ENCODE results near the gene ZNF593OS. TPM values are rescaled to one million over a fixed set of nuclear protein-coding genes. Genes with fewer than 3 reads are reported as not detected.

Gene ZNF593OS
- polyA plus RNA-seq, 3 donors = 0.50 to 0.59 TPM; not detected in 1

- H3K27me3 ChIP-seq (ENCODE audit: control insufficient read depth in 2 of 2, insufficient read depth in 2 of 2, low read length in 2 of 2) = no peaks in the 10 kb centered on the region
- 96% methylated on average over 3 of the region's 9 CpGs for WGBS (ENCODE audit: insufficient coverage)
These were observed 32.1 kb upstream of the ZNF593OS start for GRCh38 chr1:26203642-26204318.

DNA sequence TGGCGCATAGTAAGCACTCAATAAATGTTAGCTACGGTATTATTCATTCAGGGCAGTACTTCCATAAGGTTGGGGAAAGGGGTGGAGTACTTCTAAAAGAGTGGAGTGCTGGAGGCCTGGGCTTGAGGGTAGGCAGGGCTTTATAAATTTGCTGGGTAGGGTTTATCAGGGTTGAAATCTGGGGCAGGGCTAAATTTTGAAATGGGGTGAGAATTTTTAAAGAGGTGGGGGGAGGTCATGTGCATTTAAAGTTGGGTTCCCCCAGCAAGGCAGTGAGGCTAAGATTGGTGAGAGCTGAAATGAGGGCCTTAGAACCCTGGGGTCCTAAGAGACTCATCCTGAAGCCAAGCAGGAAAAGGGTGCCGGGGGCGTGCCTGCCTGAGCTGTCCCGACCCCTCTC is 28.8 kb upstream of the ZNF593OS start:
- Histone ChIP-seq H3K9ac (ENCODE audit: insufficient read depth, low read length, poor library complexity, severe bottlenecking) (no peak overlapping the region), H3K36me3 (replicated peaks in 1 of 2; ENCODE audit: control insufficient read depth in 1 of 2, insufficient read depth in 2 of 2, low read length in 2 of 2) (no peaks in the 10 kb centered on the region), H3K27me3 (ENCODE audit: control insufficient read depth in 2 of 2, insufficient read depth in 2 of 2, low read length in 2 of 2) (no peaks in the 10 kb centered on the region), H3K4me3 (replicated peaks in 1 of 3; ENCODE audit: low read depth in 2 of 3, low read length in 3 of 3) (no peak overlapping the region), H3K79me2 (ENCODE audit: insufficient read depth, low read length) (no peaks in the 10 kb centered on the region), H3K4me1 (ENCODE audit: control insufficient read depth in 1 of 2, insufficient read depth in 2 of 2, low read length in 2 of 2) (no peaks in the 10 kb centered on the region), H2AFZ (ENCODE audit: insufficient read depth, low read depth, low read length, poor library complexity, severe bottlenecking) (no peak overlapping the region), H3K4me2 (replicated peaks; ENCODE audit: extremely low read depth, low read length, poor library complexity, severe bottlenecking) (no peak overlapping the region), H3K9me3 (replicated peaks in 1 of 2; ENCODE audit: control insufficient read depth in 1 of 2, insufficient read depth in 1 of 2, low read length in 2 of 2) (no peaks in the 10 kb centered on the region), H4K20me1 (ENCODE audit: insufficient read depth, low read length) (no peaks in the 10 kb centered on the region), H3K27ac (ENCODE audit: low read depth in 1 of 2, low read length in 2 of 2) (no peak overlapping the region)
- Mint-ChIP-seq H3K27ac (no peak overlapping the region), H3K36me3 (no peaks in the 10 kb centered on the region), H3K9me3 (no peaks in the 10 kb centered on the region), H3K27me3 (ENCODE audit: low read depth in 3 of 3) (peaks cover 10 to 21% (median 15%) of the 10 kb centered on the region in 3 donors), H3K4me3 (no peak overlapping the region), H3K4me1 (peaks cover 13% of the 10 kb centered on the region)
- no peak for DNase-seq
- 96% methylated on average over 3 of the region's 5 CpGs for WGBS (ENCODE audit: insufficient coverage)
- TF ChIP-seq, protein P1, sequence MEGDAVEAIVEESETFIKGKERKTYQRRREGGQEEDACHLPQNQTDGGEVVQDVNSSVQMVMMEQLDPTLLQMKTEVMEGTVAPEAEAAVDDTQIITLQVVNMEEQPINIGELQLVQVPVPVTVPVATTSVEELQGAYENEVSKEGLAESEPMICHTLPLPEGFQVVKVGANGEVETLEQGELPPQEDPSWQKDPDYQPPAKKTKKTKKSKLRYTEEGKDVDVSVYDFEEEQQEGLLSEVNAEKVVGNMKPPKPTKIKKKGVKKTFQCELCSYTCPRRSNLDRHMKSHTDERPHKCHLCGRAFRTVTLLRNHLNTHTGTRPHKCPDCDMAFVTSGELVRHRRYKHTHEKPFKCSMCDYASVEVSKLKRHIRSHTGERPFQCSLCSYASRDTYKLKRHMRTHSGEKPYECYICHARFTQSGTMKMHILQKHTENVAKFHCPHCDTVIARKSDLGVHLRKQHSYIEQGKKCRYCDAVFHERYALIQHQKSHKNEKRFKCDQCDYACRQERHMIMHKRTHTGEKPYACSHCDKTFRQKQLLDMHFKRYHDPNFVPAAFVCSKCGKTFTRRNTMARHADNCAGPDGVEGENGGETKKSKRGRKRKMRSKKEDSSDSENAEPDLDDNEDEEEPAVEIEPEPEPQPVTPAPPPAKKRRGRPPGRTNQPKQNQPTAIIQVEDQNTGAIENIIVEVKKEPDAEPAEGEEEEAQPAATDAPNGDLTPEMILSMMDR (IDR thresholded peaks at IDR 0.05) = no peak
- intact Hi-C loops (cut with micrococcal nuclease) = no loop called here

More at GRCh38 chr1:26203642-26204318, 32.1 kb upstream of the ZNF593OS start:
- H4K20me1 ChIP-seq (ENCODE audit: insufficient read depth, low read length) = no peaks in the 10 kb centered on the region
- no peaks in the 10 kb centered on the region for H3K4me1 ChIP-seq (ENCODE audit: control insufficient read depth in 1 of 2, insufficient read depth in 2 of 2, low read length in 2 of 2)
- H3K4me2 ChIP-seq (replicated peaks; ENCODE audit: extremely low read depth, low read length, poor library complexity, severe bottlenecking) = no peak overlapping the region
- Mint-ChIP-seq H3K4me3 (no peak overlapping the region), H3K4me1 (peaks cover 13% of the 10 kb centered on the region), H3K27me3 (ENCODE audit: low read depth in 3 of 3) (peaks cover 10 to 12% (median 12%) of the 10 kb centered on the region in 3 donors), H3K36me3 (no peaks in the 10 kb centered on the region), H3K9me3 (no peaks in the 10 kb centered on the region), H3K27ac (no peak overlapping the region)
- intact Hi-C loops (cut with micrococcal nuclease) = no loop called here
- H3K9ac ChIP-seq (ENCODE audit: insufficient read depth, low read length, poor library complexity, severe bottlenecking) = no peak overlapping the region
- H3K4me3 ChIP-seq (replicated peaks in 1 of 3; ENCODE audit: low read depth in 2 of 3, low read length in 3 of 3) = no peak overlapping the region
- no peaks in the 10 kb centered on the region for H3K9me3 ChIP-seq (replicated peaks in 1 of 2; ENCODE audit: control insufficient read depth in 1 of 2, insufficient read depth in 1 of 2, low read length in 2 of 2)
- H3K79me2 ChIP-seq (ENCODE audit: insufficient read depth, low read length) = no peaks in the 10 kb centered on the region
- no peak overlapping the region for H3K27ac ChIP-seq (ENCODE audit: low read depth in 1 of 2, low read length in 2 of 2)
- H2AFZ ChIP-seq (ENCODE audit: insufficient read depth, low read depth, low read length, poor library complexity, severe bottlenecking) = no peak overlapping the region
- peak in 1 of 3 donors; percentile 18 for DNase-seq
- H3K36me3 ChIP-seq (replicated peaks in 1 of 2; ENCODE audit: control insufficient read depth in 1 of 2, insufficient read depth in 2 of 2, low read length in 2 of 2) = no peaks in the 10 kb centered on the region
- TF ChIP-seq, protein P1 (IDR thresholded peaks at IDR 0.05) = no peak
